Keratinocyte (primary cell): Measurements from ENCODE around the gene KCNJ15.

Experiments
- CTCF ChIP-seq, 3 experiments: IDR thresholded peaks in 1 of 3; conservative IDR thresholded peaks in 1 of 3; optimal IDR thresholded peaks in 1 of 3; 2 replicates in 2 of 3; 3 replicates in 1 of 3; pipeline versions ENCODE3 to v1.5.1; 2011; ENCODE audit warnings: low read length in 3 of 3, mild to moderate bottlenecking in 3 of 3, moderate library complexity in 2 of 3, control low read depth in 1 of 3, inconsistent platforms in 1 of 3; ENCODE audit not compliant: insufficient read depth in 2 of 3; ENCODE audit errors: extremely low read depth in 1 of 3
- EZH2 ChIP-seq: IDR thresholded peaks from one replicate; pipeline ENCODE4 v1.6.1; 2012; ENCODE audit warnings: inconsistent platforms, mild to moderate bottlenecking, low read length, moderate library complexity

GRCh38 chr21:38261851-38262250 is 5.1 kb downstream of the KCNJ15 start:
- TF ChIP-seq CTCF (optimal IDR thresholded peaks at IDR 0.05 in 1 of 3, IDR thresholded peaks at IDR 0.05 in 1 of 3, conservative IDR thresholded peaks at IDR 0.05 in 1 of 3; ENCODE audit: extremely low read depth in 1 of 3, insufficient read depth in 2 of 3, low read length in 3 of 3): no peak
- TF ChIP-seq EZH2: no peak
